ENCODE data around the gene TCAF1. TPM values are rescaled to one million over a fixed set of nuclear protein-coding genes. Genes with fewer than 3 reads are reported as not detected.
"Not testable (repeated sequence)": the region's sequence is repeated elsewhere in the genome, so short reads cannot be mapped to it uniquely, and the experiment has no call there.

Gene TCAF1
- total RNA-seq, 2 donors from 2014 or later: 53.0 to 89.8 TPM

DNA sequence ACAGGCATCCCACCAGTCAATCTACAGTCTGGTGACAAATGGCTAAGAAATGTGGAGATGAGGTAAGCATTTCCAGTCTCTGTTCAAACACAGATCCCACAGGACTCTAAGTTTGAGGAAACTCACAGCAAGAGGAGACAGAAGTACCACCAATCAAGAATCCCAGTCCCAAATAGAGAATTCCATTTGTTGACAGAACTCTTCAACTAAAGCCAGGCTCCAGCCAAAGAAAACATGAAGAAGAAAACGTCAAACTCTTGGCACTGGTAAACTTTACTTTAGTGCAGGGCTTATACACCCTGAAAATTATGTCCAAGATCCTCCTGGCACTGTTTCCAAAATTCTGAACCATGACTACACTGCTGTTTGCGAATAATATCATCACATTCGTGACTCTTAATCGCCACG, 95.3 kb downstream of the TCAF1 start:
- WGBS: no CpG with 5 or more reads among the region's 5 CpGs
- H3K36me3 ChIP-seq; H3K9me3 ChIP-seq; H3K4me3 ChIP-seq; intact Hi-C loops (cut with DNase I); DNase-seq (ENCODE audit: low spot score); H3K4me1 ChIP-seq (replicated peaks); H3K27me3 ChIP-seq (replicated peaks; ENCODE audit: insufficient read depth); H3K27ac ChIP-seq: not testable (repeated sequence)

Other genes with a start within 250 kb of the TCAF1 start
- gene CTAGE6, start 144.5 kb downstream of the TCAF1 start, total RNA-seq: 1 to 10 TPM; 1.7 to 2.0 TPM
- gene OR2F2, start 33.1 kb upstream of the TCAF1 start, total RNA-seq: not detected
- not detected for gene OR2F1, start 52.7 kb upstream of the TCAF1 start, total RNA-seq
- gene OR6B1, start 98.1 kb upstream of the TCAF1 start, total RNA-seq: not detected
- not detected for gene OR2A5, start 146.8 kb upstream of the TCAF1 start, total RNA-seq
- not detected for gene OR2A25, start 167.6 kb upstream of the TCAF1 start, total RNA-seq
- not detected for gene OR2A12, start 184.1 kb upstream of the TCAF1 start, total RNA-seq
- not detected for gene OR2A2, start 207.4 kb upstream of the TCAF1 start, total RNA-seq
- not detected for gene OR2A14, start 221.0 kb upstream of the TCAF1 start, total RNA-seq